GM12892 (cell line): ENCODE data around the gene DNAJC11.

Experiments
- POLR2A ChIP-seq: IDR thresholded peaks from 2 replicates; pipeline ENCODE4 v1.6.1; 2011; ENCODE audit warnings: low read depth, low read length, control low read depth
- TAF1 ChIP-seq: IDR thresholded peaks from 2 replicates; pipeline ENCODE4 v1.6.1; 2011; ENCODE audit warnings: low read depth, mild to moderate bottlenecking, control low read depth, low read length, borderline replicate concordance

GRCh38 chr1:6700853-6701436 lies 671 bp downstream of the DNAJC11 start:
- TF ChIP-seq TAF1 (no peak), POLR2A (no peak)
